ENCODE data around the gene TBC1D22A. TPM values are rescaled to one million over a fixed set of nuclear protein-coding genes. Genes with fewer than 3 reads are reported as not detected.

Gene TBC1D22A
- total and polyA plus RNA-seq, 11 donors: 9.4 to 30.7 (median 18.6) TPM

GRCh38 chr22:47208630-47209029 lies 446.2 kb downstream of the TBC1D22A start:
- TF ChIP-seq CTCF (IDR thresholded peaks at IDR 0.05) (no peak), POLR2A (IDR thresholded peaks at IDR 0.05) (no peak)
- Histone ChIP-seq H3K4me3 (no peak overlapping the region), H3K27me3 (peaks cover 0 to 5% (median 0%) of the 10 kb centered on the region in 9 donors), H3K4me1 (no peaks in the 10 kb centered on the region), H3K36me3 (no peaks in the 10 kb centered on the region), H3K9me3 (no peaks in the 10 kb centered on the region), H3K27ac (no peak overlapping the region)
- DNase-seq (no peak), ATAC-seq (no peak)
- 64 to 83% (median 72%) methylated on average over 14 of the region's 14 CpGs for WGBS, 4 donors
- intact Hi-C loops (cut with DNase I): no loop called here

- WGBS, 4 donors: 73 to 74% (median 74%) methylated on average over 12 of the region's 12 CpGs
Observed at GRCh38 chr22:47209040-47209514, 446.6 kb downstream of the TBC1D22A start.

GRCh38 chr22:47209547-47210023 lies 447.1 kb downstream of the TBC1D22A start:
- no peaks in the 10 kb centered on the region for H3K4me1 ChIP-seq
- peaks cover 0 to 5% (median 0%) of the 10 kb centered on the region in 9 donors for H3K27me3 ChIP-seq
- WGBS, 4 donors: 87 to 93% (median 89%) methylated on average over 10 to 13 of the region's 13 CpGs
- no peaks in the 10 kb centered on the region for H3K9me3 ChIP-seq
- no peak overlapping the region for H3K4me3 ChIP-seq
- TF ChIP-seq POLR2A (IDR thresholded peaks at IDR 0.05): no peak
- no peak for TF ChIP-seq CTCF (IDR thresholded peaks at IDR 0.05)
- H3K36me3 ChIP-seq: no peaks in the 10 kb centered on the region
- no peak overlapping the region for H3K27ac ChIP-seq
- intact Hi-C loops (cut with DNase I): no loop called here
- DNase-seq (no peak), ATAC-seq (no peak)

More at GRCh38 chr22:47209040-47209514, 446.6 kb downstream of the TBC1D22A start:
- TF ChIP-seq POLR2A (IDR thresholded peaks at IDR 0.05) (no peak), CTCF (IDR thresholded peaks at IDR 0.05) (no peak)
- DNase-seq: no peak
- Histone ChIP-seq H3K27me3 (peaks cover 0 to 5% (median 0%) of the 10 kb centered on the region in 9 donors), H3K27ac (no peak overlapping the region), H3K4me3 (no peak overlapping the region), H3K36me3 (no peaks in the 10 kb centered on the region), H3K4me1 (no peaks in the 10 kb centered on the region), H3K9me3 (no peaks in the 10 kb centered on the region)
- ATAC-seq: no peak
- intact Hi-C loops (cut with DNase I): no loop called here

- Histone ChIP-seq H3K36me3 (no peaks in the 10 kb centered on the region), H3K27me3 (peaks cover 0 to 5% (median 0%) of the 10 kb centered on the region in 9 donors), H3K4me3 (no peak overlapping the region), H3K9me3 (no peaks in the 10 kb centered on the region), H3K27ac (no peak overlapping the region), H3K4me1 (no peaks in the 10 kb centered on the region)
- intact Hi-C loops (cut with DNase I): no loop called here
- no peak for DNase-seq
- no peak for ATAC-seq
- TF ChIP-seq CTCF (IDR thresholded peaks at IDR 0.05) (no peak), POLR2A (IDR thresholded peaks at IDR 0.05) (no peak)
- 95 to 97% (median 96%) methylated on average over 19 of the region's 19 CpGs for WGBS, 4 donors
Observed at GRCh38 chr22:47210112-47210657, 447.7 kb downstream of the TBC1D22A start.

Data from heart left ventricle (tissue), 16 donors.